SK-N-SH (cell line): ENCODE results near the gene CADPS2. TPM values are rescaled to one million over a fixed set of nuclear protein-coding genes. Genes with fewer than 3 reads are reported as not detected.

ENCODE experiments used
- CTCF ChIA-PET: fragments of 300-600, 350-600 bp; formaldehyde crosslinking; extraction: SDS; loops from one replicate; lab custom pipeline; 2021; lab: Yijun Ruan, JAX
- POLR2A ChIA-PET: fragments of 350-600 bp; sonication (Branson Sonifier 250); formaldehyde crosslinking; extraction: SDS; loops from one replicate; lab custom pipeline; 2020; ENCODE audit warnings: antibody characterized with exemption, inconsistent platforms; lab: Yijun Ruan, JAX
- DNase-seq: peaks from one replicate; pipeline ENCODE4 v3.0.0; 2012
- H2AFZ ChIP-seq: fragments of 200-600 bp; sonication (generic); 2 replicates; pipeline ENCODE4 v1.8.1; 2016; ENCODE audit warnings: antibody characterized with exemption, mild to moderate bottlenecking, low read depth
- H3F3A ChIP-seq: fragments of 200-600 bp; sonication (generic); replicated peaks from 2 replicates; pipeline ENCODE3; 2016; ENCODE audit warnings: antibody characterized with exemption, mild to moderate bottlenecking; ENCODE audit not compliant: insufficient read depth
- H3K27ac ChIP-seq, 2 experiments: fragments of 200-500 bp in 1 of 2; fragments of 200-600 bp in 1 of 2; sonication (Bioruptor generic) in 1 of 2; sonication (generic), shearing (Covaris generic) in 1 of 2; 2 replicates each; pipeline versions ENCODE4 v1.5.1 to v1.6.1; 2014 to 2016; ENCODE audit warnings: low read depth in 2 of 2, inconsistent platforms in 1 of 2, low read length in 1 of 2, mild to moderate bottlenecking in 1 of 2, mixed read lengths in 1 of 2
- H3K27me3 ChIP-seq: fragments of 200-600 bp; sonication (generic), shearing (Covaris generic); 2 replicates; pipeline ENCODE4 v1.6.1; 2016; ENCODE audit warnings: mixed run types; ENCODE audit not compliant: insufficient read depth
- H3K36me3 ChIP-seq, 2 experiments: fragments of 200-500 bp in 1 of 2; fragments of 200-600 bp in 1 of 2; sonication (Bioruptor generic) in 1 of 2; sonication (generic) in 1 of 2; replicated peaks in 1 of 2; 2 replicates each; pipeline versions ENCODE3 to v1.5.1; 2014 to 2016; ENCODE audit warnings: low read length in 1 of 2, mild to moderate bottlenecking in 1 of 2; ENCODE audit not compliant: insufficient read depth in 2 of 2, control insufficient read depth in 1 of 2
- H3K4me1 ChIP-seq, 2 experiments: fragments of 200-500 bp in 1 of 2; fragments of 200-600 bp in 1 of 2; sonication (Bioruptor generic) in 1 of 2; sonication (generic), shearing (Covaris generic) in 1 of 2; 2 replicates each; pipeline versions ENCODE4 v1.5.1 to v1.6.1; 2014 to 2016; ENCODE audit warnings: low read depth in 1 of 2, low read length in 1 of 2, mixed run types in 1 of 2; ENCODE audit not compliant: insufficient read depth in 2 of 2, control insufficient read depth in 1 of 2
- H3K4me2 ChIP-seq: fragments of 200-600 bp; sonication (generic), shearing (Covaris generic); 2 replicates; pipeline ENCODE4 v1.6.1; 2017; ENCODE audit warnings: mixed run types
- H3K4me3 ChIP-seq, 2 experiments: fragments of 200-500 bp in 1 of 2; fragments of 200-600 bp in 1 of 2; sonication (Bioruptor generic) in 1 of 2; sonication (generic), shearing (Covaris generic) in 1 of 2; 2 replicates each; pipeline versions ENCODE4 v1.5.1 to v1.8.1; 2014 to 2016; ENCODE audit warnings: low read depth in 2 of 2, inconsistent platforms in 1 of 2, low read length in 1 of 2, mild to moderate bottlenecking in 1 of 2, mixed read lengths in 1 of 2, moderate library complexity in 1 of 2
- H3K79me2 ChIP-seq: fragments of 200-600 bp; sonication (generic); 2 replicates; pipeline ENCODE4 v1.8.1; 2017; ENCODE audit warnings: mild to moderate bottlenecking; ENCODE audit not compliant: insufficient read depth
- H3K9ac ChIP-seq: fragments of 200-600 bp; sonication (generic); 2 replicates; pipeline ENCODE4 v1.6.1; 2017; ENCODE audit warnings: mixed run types
- H3K9me2 ChIP-seq: fragments of 200-600 bp; sonication (generic); 2 replicates; pipeline ENCODE4 v1.6.1; 2017; ENCODE audit warnings: mixed run types
- H3K9me3 ChIP-seq: fragments of 200-600 bp; sonication (generic); 2 replicates; pipeline ENCODE4 v1.6.1; 2017; ENCODE audit warnings: mixed run types, mild to moderate bottlenecking, moderate library complexity
- H4K20me1 ChIP-seq: fragments of 200-600 bp; sonication (generic); 2 replicates; pipeline ENCODE4 v1.6.1; 2017; ENCODE audit warnings: mild to moderate bottlenecking, mixed run types; ENCODE audit not compliant: insufficient read depth
- CHD2 ChIP-seq: fragments of 150-350 bp; IDR thresholded peaks from 2 replicates; pipeline ENCODE4 v1.6.1; 2018; ENCODE audit warnings: low read length; ENCODE audit not compliant: partially characterized antibody
- FOSL2 ChIP-seq: IDR thresholded peaks from 2 replicates; pipeline ENCODE4 v1.4.0; 2012; ENCODE audit warnings: low read depth, mild to moderate bottlenecking, moderate library complexity, borderline replicate concordance
- FOXJ3 ChIP-seq: sonication (generic); formaldehyde crosslinking; IDR thresholded peaks from 2 replicates; pipeline ENCODE4 v1.5.1; 2020; ENCODE audit warnings: mild to moderate bottlenecking, missing genetic modification reagents
- MXI1 ChIP-seq: IDR thresholded peaks from 2 replicates; pipeline ENCODE4 v1.6.1; 2012; ENCODE audit warnings: mild to moderate bottlenecking, low read depth, low read length, improper control_type of control experiment
- PBX3 ChIP-seq: IDR thresholded peaks from 2 replicates; pipeline ENCODE4; 2012
- POLR2AphosphoS5 ChIP-seq: IDR thresholded peaks from 2 replicates; pipeline ENCODE4 v1.6.1; 2012; ENCODE audit warnings: low read depth, low read length
- SIN3A ChIP-seq: IDR thresholded peaks from 2 replicates; pipeline ENCODE4 v1.6.1; 2012; ENCODE audit warnings: low read depth, mild to moderate bottlenecking, low read length, moderate library complexity, borderline replicate concordance
- YY1 ChIP-seq: IDR thresholded peaks from 2 replicates; pipeline ENCODE4 v1.4.0; 2012; ENCODE audit warnings: low read depth, mild to moderate bottlenecking
- WGBS: methylation state at CpG from one replicate; pipeline ENCODE4 v1.1.6; 2017; ENCODE audit warnings: low lambda C conversion rate; 5-methylcytosine and 5-hydroxymethylcytosine counted together
- polyA plus RNA-seq, 3 experiments: library from polyadenylated mRNA; depleted of rRNA; stranded (reverse); fragments of >200 nt; gene quantifications; 2 replicates each; pipeline ENCODE4 v1.2.3, GENCODE V29; 2012
- TF ChIP-seq, protein P1 (sequence below): IDR thresholded peaks from 2 replicates; pipeline ENCODE4 v1.4.0; 2012; ENCODE audit warnings: low read depth

Gene CADPS2
- polyA plus RNA-seq, 1 of the 3 experiments (the other 2 are of a cell fraction) = 0.05 TPM

DNA sequence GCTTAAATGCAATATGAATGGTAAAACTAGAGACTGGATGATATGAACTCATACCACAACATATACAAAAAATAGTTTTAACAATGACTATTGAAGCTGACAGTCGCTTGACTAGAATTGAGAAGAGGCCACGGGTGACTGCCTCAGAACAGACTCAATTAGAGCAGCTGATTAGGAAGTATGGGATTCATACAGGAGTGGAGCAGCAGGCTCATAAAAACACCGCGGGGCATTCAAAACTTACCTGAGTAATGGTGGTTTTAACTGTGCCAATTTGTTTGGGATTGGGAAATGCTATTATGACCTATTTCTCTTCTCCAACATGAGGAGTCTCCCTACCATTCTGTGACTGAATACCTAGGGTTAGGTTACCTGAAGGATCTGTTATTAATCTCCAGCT lies 2.1 kb downstream of the CADPS2 start (continued):
- TF ChIP-seq PBX3 (no peak), YY1 (no peak)

DNA sequence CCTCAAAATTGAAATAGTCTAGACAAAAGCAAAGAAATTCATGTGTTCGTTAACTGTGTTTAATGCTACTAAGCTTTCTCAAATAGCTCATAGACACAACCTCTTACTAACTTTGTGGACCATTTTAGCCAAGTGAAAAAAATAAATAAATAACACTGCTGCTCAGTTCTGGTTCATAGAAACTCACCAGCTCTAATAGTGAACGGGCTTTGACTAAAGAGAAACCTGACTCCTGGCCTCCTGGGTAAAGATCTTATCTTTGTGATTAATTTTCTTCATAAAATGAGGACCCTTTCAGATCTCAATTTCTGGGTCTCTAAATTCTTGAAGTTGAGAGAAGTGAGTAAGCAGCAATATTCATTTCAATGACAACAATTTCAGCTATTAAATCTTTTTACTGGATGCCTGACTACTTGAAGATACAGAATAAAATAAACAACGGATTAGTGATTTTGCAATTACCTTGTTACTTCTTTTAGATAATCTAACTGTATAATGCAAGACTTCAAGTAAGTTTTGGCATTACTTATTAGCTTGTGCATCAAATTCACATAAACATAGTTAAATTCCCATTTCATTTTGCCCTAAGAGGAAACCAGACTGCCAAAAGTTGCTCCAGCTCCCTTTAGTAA lies 3.1 kb downstream of the CADPS2 start:
- no peaks in the 10 kb centered on the region for H4K20me1 ChIP-seq
- peaks cover 47% of the 10 kb centered on the region for H3K27me3 ChIP-seq
- no peak for DNase-seq
- no peak overlapping the region for H3K27ac ChIP-seq
- WGBS = 5% methylated on average over 3 of the region's 3 CpGs
- no peaks in the 10 kb centered on the region for H3K9me3 ChIP-seq
- no peak overlapping the region for H3K9ac ChIP-seq
- H3K36me3 ChIP-seq = no peaks in the 10 kb centered on the region
- TF ChIP-seq, protein P1, sequence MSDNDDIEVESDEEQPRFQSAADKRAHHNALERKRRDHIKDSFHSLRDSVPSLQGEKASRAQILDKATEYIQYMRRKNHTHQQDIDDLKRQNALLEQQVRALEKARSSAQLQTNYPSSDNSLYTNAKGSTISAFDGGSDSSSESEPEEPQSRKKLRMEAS = no peak
- TF ChIP-seq FOXJ3 (CRISPR knock-in tag) = no peak
- TF ChIP-seq SIN3A = no peak
- no peak for TF ChIP-seq MXI1
- no peak for TF ChIP-seq CHD2
- no peak for TF ChIP-seq YY1
- H3K4me1 ChIP-seq = peaks cover 0 to 15% of the 10 kb centered on the region in 2 experiments; a peak in 1 of 4 replicates
- H2AFZ ChIP-seq = no peak overlapping the region
- H3K4me3 ChIP-seq = no peak overlapping the region
- no peak overlapping the region for H3K4me2 ChIP-seq
- H3K9me2 ChIP-seq = no peaks in the 10 kb centered on the region
- CTCF ChIA-PET = no interaction called here
- no peaks in the 10 kb centered on the region for H3K79me2 ChIP-seq
- no peaks in the 10 kb centered on the region for H3F3A ChIP-seq
- POLR2A ChIA-PET = no interaction called here

DNA sequence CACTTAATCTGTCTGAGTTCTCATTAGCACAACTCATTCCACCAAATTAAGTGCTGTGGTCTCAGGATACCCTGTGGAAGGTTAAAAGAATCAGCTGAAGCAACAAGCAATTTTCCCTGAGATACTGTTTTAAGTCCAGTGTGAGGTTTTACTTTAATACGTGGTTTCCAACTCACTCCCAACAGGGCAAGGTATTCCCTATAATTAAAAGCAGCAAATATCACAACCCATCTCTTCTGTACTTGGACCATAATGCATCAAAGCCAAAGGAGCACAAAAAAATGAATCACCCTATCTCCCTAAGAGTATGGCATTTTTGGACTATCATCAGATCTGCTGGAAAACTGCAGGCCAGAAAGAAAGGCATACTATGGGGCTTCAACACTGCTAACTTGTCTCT lies 4.9 kb downstream of the CADPS2 start:
- no peak overlapping the region for H2AFZ ChIP-seq
- H3K9ac ChIP-seq = no peak overlapping the region
- no peaks in the 10 kb centered on the region for H3K36me3 ChIP-seq
- no peak for DNase-seq
- CTCF ChIA-PET = interaction anchor here (1.0 kb wide), 1 partner anchor 9 kb away, joined by 3 read pairs; no protein-coding TSS in a partner anchor
- no peak overlapping the region for H3K4me3 ChIP-seq
- POLR2A ChIA-PET = no interaction called here
- H3K9me3 ChIP-seq = no peaks in the 10 kb centered on the region
- H3K27ac ChIP-seq = no peak overlapping the region
- peaks cover 31% of the 10 kb centered on the region for H3K27me3 ChIP-seq
- no peak overlapping the region for H3K4me2 ChIP-seq
- no peaks in the 10 kb centered on the region for H3K9me2 ChIP-seq
- H3K4me1 ChIP-seq = peaks cover 0 to 7% of the 10 kb centered on the region in 2 experiments; a peak in 1 of 4 replicates
- WGBS = 0% methylated on average over 1 of the region's 1 CpG
- no peaks in the 10 kb centered on the region for H3F3A ChIP-seq
- no peaks in the 10 kb centered on the region for H4K20me1 ChIP-seq
- TF ChIP-seq FOSL2 (no peak), POLR2AphosphoS5 (no peak)
- TF ChIP-seq, all 33 proteins: peak for 0
- no peaks in the 10 kb centered on the region for H3K79me2 ChIP-seq
